MV-4-11 (cell line): Measurements from ENCODE around the gene RAB13.
"Not testable (repeated sequence)": the region's sequence is repeated elsewhere in the genome, so short reads cannot be mapped to it uniquely, and the experiment has no call there.

Experiments used
- DNase-seq: peaks from one replicate; lab custom pipeline; 2025; lab: John Stamatoyannopoulos, UW

RAB13 gene

DNA sequence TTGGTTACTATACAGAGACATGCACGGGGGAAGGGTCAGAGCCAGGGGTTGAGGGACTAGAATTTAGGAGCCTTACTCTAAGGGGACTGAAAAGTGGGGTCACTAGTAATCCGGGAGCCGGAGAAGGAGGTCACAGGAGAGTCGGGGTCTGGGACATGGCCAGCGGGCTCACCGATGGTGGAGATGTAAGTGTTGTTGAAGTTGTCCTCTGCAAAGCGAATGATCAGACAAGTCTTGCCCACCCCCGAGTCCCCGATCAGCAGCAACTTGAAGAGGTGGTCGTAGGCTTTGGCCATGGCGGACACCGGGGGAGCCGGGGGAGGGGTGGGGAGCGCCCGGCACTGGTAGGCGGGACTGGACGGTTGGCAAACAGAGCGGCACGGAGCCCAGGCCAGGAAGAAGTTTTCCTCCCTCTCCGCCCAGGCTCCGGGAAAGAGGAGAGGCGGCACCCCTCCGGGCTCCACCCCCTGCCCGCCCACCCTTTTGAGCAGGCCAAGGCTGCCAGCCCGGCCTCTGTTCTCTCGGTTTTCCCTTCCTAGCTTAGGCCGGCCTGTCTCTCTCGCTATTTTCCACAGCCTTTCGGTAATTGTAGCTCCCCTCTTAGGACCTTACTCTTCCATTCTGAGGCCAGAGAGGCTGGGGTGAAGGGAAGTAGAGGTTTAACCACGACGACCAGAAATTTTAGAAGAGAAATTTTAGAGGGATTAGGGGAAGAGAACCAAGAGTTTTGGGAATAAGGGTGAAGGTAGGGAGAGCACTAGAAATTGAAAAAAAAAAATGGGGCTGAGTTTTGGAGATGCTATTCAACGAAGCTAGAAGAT, at the start of gene RAB13:
Gene RAB13 (minus strand): TSS at position 399 of the 821 bp plus-strand sequence. CDS start 103 bp downstream, at position 296.
- no peak for DNase-seq

DNA sequence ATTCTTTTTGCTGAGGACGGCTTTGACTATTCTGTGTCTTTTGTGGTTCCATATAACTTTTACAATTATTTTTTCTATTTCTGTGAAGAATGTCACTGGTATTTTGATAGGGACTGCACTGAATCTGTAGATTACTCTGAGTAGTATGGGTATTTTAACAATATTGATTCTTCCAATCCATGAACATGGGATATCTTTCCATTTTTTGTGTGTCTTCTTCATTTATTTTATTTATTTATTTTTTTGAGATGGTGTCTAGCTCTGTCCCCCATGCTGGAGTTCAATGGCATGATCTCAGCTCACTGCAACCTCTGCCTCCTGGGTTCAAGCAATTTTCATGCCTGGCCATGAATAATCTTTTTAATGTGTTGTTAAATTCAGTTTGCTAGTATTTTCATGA, 47.6 kb upstream of the RAB13 start:
- not testable (repeated sequence) for DNase-seq

DNA sequence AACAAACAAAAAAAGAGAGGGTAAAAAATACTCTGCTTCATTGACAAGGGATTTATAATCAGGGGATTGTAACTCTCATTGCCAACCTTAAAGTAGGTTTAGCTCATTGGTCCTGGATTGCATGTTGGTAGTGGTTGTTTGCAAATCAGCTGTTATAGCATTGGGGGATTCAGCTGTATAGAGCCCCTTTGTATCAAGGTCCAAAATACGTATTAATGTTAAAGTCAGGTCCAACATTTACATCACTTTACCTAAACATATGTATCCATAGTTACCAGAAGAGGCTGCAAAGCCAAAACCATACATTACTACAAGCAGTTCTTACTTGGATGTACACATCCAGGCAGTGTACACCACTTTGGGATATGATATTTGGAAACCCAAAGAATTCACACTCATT, 33.8 kb upstream of the RAB13 start:
- DNase-seq: no peak

DNA sequence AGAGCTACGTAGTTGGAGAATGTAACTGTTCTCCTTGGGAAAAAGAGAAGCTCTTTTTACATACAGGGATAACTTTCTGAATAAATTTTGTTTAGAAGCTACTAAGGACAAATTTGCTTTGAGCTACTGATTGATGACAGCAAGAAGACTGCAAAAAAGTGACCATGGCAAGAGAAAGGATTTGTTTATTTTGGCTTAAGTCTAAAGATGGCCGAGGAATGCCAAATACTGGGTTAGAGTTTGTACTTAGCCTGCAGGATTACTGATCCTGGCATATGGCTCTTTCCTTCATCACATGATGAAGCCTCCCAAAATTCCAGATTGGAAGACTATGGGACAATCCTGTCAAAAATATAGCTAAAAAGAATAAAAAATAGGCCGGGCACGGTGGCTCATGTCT, 33.1 kb upstream of the RAB13 start:
- no peak for DNase-seq

DNA sequence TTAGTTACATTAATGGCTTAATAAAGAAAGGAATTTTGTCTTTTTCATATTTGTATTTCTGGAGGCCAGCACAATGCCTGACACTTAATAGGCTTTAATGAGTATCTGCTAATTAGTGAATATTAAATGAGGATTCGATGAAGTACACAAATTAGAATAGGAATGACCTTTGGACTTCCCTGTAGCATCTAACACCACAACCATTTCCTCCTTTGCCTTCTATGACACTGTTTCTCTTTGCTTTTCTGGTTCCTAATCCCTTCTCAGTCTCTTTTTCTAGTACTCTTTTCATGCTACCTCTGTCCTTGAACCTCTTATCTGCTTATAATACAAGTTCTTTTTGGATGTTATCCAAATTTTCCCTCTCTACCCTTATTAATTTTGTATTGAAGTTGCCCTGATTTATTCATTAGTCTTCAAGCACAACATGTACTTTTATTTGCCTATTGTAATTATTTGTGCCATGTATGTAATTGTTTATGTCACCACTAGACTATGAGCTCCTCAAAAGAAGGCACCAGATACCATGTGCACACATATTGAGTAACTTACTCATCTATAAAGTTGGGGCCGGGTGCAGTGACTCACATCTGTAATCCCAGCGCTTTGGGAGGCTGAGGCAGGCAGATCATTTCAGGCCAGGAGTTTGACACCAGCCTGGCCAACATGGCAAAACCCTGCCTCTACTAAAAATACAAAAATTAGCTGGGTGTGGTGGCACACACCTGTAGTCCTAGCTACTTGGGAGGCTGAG, 28.2 kb upstream of the RAB13 start:
- DNase-seq: peak; percentile 25

DNA sequence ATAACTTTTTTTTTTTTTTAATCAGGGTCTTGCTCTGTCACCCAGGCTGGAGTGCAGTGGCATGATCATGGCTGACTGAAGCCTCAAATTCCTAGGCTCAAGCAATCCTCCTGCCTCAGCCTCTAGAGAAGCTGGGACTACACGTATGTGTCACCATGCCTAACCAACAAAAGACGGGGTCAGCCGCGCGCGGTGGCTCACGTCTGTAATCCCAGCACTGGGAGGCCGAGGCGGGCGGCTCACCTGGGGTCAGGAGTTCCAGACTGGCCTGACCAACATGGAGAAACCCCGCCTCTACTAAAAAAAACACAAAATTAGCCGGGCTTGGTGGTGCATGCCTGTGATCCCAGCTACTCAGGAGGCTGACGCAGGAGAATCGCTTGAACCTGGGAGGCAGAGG, 26.4 kb upstream of the RAB13 start:
- not testable (repeated sequence) for DNase-seq

DNA sequence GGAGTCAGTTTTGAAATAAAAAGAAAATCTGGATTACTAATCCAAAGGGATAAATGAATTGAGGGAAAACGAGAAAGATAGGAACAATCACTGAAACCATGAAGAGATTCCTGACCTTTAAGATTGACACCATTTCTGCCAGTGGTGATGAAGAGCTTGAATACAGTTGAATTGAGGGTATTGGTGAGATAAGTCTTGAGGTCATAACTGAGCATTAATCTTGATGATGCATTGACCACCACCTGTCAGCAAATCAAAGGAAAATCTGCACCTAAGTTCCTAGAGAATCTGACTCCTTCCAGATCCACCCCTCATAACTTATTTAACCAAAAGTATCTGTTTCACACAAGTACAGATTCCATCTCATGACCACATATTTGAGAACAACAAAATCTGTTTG, 26.0 kb upstream of the RAB13 start:
- DNase-seq: no peak

DNA sequence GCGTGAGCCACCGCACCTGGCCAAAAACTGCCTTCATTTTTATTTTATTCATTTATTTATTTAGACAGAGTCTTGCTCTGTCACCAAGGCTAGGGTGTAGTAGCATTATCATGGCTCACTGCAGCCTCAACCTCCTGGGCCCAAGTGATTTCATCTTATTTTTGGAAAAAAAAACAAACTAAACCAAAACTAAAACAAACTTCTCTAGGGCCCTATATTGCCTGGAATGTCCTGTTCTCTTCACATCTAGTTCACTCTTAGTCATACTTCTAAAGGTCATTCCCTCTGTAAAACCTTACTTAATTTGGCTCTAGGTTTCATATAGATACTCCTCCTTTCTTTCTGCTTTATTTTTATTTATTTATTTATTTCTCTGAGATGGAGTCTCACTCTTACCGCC, 20.0 kb upstream of the RAB13 start:
- DNase-seq: no peak

DNA sequence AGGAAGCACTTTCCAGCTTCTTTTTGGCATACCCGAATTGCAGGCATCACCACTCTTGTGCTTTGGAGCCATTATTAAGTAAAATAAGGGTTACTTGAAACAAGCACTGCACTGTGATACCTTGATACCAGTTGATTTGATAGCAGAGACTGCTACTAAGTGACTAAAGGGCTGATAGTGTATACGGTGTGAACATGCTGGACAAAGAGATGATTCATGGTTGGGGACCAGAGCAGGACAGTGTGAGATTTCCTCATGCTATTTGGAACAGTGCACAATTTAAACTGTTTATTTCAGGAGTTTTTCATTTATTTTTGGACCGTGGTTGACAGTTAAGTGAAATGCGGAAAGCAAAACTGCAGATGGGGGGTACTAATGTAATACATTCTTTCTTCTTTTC, 14.3 kb upstream of the RAB13 start:
- DNase-seq: no peak

DNA sequence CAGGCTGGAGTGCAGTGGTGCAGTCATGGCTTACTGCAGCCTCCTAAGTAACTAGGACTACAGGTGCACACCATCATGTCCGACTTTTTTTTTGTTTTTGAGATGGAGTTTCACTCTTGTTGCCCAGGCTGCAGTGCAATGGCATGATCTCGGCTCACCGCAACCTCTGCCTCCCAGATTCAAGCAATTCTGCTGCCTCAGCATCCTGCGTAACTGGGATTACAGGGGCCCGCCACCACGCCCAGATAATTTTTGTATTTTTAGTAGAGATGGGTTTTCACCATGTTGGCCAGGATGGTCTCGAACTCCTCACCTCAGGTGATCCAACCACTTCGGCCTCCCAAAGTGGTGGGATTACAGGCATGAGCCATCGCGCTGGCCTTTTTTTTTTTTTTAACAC, 10.7 kb upstream of the RAB13 start:
- DNase-seq: not testable (repeated sequence)

DNA sequence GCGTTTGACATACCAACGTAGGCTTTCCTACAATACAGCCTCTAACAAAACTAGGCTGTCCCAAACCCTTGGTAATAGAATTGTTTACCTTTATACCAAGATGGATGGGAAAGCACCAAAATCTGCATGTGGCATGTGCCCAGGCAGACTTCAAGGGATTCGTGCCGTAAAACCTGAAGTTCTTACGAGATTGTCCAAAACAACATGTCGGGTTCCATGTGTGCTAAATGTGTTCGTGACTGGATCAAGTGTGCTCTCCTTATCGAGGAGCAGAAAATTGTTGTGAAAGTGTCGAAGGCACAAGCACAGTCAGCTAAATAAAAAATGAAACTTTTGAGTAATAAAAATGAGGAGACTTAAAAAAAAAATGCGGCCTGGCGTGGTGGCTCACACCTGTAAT, 9.5 kb upstream of the RAB13 start:
- DNase-seq: no peak

DNA sequence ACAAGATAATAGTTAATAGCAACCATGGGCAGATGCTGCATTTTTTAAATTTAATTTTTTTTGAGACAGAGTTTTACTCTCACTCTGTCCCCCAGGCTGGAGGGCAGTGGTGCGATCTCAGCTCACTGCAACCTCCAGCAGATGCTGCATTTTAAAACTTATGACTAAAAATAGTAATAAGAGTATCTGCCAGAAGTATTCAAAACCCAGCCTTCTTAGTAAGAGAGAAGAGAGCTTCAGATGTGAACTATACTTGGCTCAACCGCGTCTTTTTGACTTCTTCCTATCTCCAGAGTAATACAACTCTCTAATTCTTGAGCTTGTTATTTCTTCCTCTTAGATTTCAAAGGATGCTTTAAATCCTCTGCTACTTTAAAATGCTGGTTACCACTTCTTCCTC, 9.1 kb upstream of the RAB13 start:
- no peak for DNase-seq

DNA sequence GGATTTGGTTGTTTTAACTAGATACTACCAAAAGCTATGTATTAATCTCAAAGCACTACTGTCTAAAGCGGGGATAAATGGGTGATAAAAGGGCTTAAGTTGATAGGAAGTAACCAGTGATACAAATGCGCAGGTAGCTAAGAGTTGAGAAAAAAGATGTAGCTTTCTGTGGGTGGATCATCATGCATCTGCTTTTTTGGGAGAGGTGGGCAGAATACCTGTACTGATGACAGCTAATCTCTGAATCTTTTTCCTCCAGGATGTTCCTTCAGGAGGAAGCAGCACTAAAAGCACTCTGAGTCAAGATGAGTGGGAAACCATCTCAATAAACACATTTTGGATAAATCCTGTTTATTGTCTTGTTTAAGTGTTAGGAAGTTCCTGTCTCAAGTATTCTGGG, 5.7 kb upstream of the RAB13 start:
- no peak for DNase-seq

DNA sequence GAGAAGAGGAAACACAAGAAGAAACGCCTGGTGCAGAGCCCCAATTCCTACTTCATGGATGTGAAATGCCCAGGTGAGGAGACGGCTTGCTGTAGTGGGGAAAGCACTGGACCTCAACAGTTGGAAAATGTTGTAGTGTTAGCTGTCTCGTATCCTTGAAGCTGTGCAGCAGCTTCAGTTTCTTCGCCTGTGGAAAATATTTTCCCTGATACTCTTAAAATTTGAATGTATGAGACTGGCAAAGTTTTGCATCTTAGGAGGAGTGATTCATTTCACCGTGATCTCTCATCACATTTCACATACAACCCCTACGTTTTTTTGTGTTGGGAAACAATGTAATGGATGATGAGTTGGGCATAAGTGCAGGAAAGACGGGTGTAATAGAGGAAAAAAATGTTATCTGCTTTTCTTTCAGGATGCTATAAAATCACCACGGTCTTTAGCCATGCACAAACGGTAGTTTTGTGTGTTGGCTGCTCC, 5.1 kb upstream of the RAB13 start:
- no peak for DNase-seq

DNA sequence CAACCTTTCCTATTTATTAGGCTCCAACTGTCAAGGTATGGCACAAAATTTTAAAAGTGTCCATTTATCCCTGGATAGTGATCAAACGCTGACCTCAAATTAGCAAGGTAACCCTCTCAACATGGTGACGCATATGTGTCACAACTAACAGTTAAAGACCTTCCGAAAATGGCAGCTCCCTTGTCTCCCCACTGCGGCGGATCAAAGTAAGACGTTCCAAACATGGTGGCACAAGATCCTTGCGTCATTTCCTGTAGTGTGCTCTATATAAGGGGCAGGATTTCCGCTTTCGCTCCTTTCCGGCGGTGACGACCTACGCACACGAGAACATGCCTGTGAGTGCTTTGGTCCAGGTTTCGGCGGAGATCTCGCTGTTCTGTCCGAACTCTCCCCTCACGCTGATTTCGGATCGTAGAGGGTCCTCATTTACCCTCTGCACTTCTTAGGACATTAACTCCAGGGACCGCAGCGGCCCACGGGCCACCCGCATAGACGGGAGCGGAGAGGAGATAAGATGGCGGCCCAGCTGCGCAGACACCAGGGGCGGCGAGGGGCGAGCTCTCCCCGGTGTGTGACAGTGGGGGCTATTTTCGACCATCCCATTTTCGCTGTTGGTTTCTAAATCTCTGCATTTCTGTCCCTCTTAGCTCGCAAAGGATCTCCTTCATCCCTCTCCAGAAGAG, 4.5 kb upstream of the RAB13 start, which contains the start of gene RPS27:
Gene RPS27 (plus strand): TSS at position 295 of the 683 bp plus-strand sequence. CDS start 35 bp downstream, at position 330.
- DNase-seq: peak; percentile 98

DNA sequence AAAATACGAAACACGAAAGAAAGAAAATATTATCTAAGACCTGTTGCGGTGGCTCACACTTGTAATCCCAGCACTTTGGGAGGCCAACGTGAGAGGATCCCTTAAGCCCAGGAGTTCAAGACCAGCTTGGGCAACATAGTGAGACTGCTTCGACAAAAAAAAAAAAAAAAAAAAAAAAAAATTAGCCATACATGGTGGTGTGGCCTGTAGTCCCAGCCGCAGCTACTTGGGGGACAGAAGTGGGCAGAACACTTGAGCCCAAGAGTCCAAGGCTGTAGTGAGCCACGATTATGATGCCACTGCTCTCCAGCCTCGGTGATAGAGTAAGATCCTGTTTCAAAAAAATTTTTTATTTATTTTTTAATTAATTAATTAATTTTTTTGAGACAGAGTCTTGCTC, 1.5 kb upstream of the RAB13 start:
- DNase-seq: no peak

DNA sequence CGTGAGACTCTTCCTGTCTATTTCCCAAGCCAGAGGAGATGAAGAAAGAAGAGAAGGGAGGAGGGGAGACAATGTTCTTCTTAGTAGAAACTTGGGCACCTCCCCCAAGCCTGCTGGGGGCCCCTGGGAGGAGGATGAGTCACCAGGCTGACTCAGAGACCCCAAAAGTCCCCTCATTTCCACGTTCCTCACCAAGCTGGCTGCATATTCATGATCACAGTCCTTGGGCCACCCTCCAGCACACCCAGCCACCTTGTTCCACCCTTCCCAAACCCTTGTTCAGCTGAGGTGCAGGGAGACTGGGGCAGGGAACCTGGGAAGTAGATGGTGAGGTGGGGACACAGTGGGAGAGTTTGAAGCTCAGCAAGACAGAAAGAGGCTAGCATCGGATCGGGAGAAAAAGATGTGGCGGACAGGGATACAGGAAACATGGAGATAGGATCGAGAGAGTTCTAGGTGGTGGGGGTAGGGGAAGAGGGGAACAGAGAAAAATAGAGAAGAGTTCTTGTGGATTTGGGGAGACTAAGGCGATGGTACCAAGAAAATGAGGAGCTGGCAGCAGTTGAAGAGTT, 712 bp downstream of the RAB13 start:
- peak; percentile 56 for DNase-seq

DNA sequence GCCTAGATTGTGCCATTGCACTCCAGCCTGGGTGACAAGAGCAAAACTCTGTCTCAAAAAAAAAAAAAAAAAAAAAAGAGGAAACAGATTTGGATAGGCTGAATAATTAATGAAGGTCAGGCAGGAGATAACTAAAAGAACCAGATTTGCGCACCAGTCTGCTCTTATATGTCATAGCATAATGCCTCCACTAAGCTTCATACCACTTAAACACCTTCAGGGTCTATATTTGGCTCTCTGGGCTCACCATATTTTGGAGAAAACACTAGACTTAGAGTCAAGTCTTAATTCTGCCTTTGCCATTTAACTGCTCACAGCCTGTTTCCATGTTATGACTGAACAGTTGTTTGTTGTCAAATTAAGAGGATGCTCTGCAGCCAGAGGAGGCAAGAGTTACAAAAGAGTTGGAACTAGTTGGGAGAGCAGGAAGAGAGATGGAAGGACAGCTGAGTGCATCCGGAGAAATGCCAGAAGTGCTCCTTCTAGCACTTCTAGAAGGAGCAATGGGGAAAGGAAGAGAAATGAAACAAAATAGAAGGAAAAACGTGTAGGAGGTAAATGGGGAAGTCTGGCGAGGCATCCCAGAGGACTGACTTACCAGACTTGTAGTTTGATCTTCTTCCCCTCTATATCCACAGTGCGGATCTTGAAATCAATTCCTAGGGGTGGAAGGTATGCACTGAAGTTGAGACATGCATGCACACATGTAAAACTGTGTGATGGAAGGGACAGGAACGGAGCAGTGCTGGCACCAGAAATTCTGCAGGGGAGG, 1.8 kb downstream of the RAB13 start:
- DNase-seq: no peak

DNA sequence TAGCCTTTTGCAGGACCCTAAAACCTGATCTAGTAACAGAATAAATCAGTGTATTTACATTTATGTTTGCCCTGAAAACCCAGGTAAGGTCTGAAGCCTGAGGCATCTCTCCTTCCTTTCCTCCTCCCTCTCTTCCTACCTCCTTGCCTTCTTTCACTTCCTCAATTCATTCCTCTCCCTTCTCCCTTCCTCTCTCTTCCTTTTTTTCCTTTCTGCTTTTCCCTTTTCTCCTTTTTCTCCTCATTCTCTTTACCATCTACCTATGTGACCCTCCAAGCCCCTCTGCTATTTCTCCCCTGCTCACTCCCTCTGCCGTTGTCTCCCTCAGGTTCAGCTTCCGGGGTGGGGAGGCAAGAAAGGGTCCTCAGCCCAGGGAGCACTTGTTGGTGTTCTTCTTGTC, 4.4 kb downstream of the RAB13 start:
- DNase-seq: not testable (repeated sequence)

DNA sequence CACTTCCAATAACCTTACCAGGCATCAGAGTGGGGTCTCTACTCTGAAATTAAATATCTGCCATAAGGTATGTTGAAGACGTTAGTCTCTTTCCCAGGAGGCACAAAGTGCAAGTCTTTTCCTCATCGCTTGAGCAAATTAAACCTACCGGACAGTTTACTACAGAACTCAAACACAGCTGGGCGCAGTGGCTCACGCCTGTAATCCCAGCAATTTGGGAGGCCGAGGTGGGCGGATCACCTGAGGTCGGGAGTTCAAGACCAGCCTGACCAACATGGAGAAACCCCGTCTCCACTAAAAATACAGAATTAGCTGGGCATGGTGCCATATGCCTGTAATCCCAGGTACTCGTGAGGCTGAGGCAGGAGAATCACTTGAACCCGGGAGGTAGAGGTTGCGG, 7.0 kb downstream of the RAB13 start:
- not testable (repeated sequence) for DNase-seq

DNA sequence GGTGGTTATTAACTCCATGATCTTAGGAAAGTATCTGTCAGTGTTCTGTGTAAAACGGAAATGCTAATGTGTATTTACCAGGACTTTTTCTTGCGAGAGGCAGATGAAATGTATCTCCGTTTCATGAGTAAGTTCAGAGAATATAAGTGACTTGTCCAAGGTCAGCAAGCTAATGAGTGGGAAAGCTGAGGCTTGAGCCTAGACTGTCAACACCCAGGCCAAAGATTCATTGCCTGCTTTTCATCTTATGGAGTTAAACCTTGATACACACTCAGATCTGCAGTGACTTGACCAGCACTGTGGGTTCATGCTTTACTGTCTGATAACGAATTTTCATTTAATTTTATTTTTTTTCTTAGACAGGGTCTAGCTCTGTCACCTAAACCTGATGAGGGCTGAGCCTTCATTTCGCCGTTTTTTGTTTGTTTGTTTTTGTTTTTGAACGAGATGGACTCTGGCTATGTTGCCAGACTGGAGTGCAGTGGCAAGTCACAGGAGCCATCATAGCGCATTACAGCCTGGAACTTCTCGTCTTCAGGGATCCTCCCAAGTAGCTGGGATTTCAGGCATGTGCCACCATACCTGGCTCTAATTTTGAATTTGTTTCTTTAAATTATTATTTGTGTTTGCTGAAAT, 7.7 kb downstream of the RAB13 start:
- DNase-seq: no peak
